Right lobe of liver (tissue), 4 donors: ENCODE data around the gene KRTAP5-1.

ENCODE experiments used
- CTCF ChIP-seq, 4 donors: fragments of 200-600 bp in 3 of 4; fragments of 450-650 bp in 1 of 4; IDR thresholded peaks; one replicate each; pipeline versions ENCODE4 v1.5.1 to v1.8.0; 2016 to 2022; ENCODE audit warnings: antibody characterized with exemption in 4 of 4, mild to moderate bottlenecking in 2 of 4
- POLR2A ChIP-seq: fragments of 450-650 bp; IDR thresholded peaks from one replicate; pipeline ENCODE4 v1.6.1; 2017; ENCODE audit warnings: antibody characterized with exemption, mild to moderate bottlenecking
- donor health status: DM: no; HTN: no; CAD: no.
- donor health status: DM: no; HTN: no; CAD: no.
- donor health status: DM: no; HTN: yes; CAD: no.

DNA sequence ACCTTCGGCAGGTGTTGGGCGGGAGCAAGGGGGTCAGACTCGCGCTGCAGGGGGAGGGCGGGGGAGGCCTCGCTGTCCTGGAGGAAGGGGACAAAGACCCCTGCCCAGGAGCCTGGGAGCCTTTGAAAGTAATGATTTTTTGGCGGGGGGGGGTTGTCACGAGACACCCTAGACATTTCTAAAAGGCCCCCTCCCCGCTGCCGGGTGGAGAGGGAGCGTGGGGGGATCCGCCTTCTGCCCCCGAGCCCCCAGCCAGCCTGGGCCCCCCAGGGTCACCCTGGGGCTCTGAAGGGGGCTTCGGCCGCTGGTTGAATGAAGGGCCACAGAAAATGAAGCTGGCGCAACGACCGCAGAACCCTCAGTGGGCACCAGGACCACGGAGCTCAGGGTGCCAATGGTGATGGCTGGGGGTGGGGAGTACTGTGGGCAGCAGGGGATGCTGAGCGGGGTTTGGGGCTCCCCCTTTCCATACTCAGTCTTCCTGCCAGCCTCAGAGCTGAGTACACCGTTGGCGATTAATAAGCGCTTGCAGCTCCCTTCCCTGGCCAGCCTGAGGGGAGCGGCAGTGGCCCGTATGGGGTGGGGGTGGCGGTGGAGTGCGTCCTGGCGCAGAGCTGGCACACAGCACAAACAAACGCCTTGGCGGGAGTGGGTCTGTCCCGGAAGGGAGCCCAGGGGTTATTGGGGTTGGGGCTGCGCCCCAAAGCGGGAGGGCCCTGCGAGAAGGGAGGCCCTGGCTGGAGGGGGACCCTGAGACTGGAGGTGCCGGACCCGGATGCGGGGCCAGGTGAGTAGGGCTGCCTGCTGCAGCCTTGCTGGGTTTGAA, 11.8 kb downstream of the KRTAP5-1 start:
- TF ChIP-seq POLR2A (no peak), CTCF (IDR thresholded peaks at IDR 0.05) (no peak)
